HepG2 (cell line): ENCODE results near the gene LGALS8.

Source experiments
- EZH2 ChIP-seq: conservative IDR thresholded peaks from 2 replicates; pipeline ENCODE4 v1.6.1; 2012; ENCODE audit warnings: mild to moderate bottlenecking, low read depth, low read length, moderate library complexity
- ZNF34 ChIP-seq: sonication (generic); formaldehyde crosslinking; IDR thresholded peaks from 2 replicates; pipeline ENCODE4 v1.4.0; 2020; ENCODE audit warnings: mild to moderate bottlenecking, missing genetic modification reagents, borderline replicate concordance
- TF ChIP-seq, protein P1 (sequence below): sonication (generic); formaldehyde crosslinking; IDR thresholded peaks from 2 replicates; pipeline ENCODE4 v1.5.0; 2020; ENCODE audit warnings: mild to moderate bottlenecking, missing genetic modification reagents, moderate library complexity

DNA sequence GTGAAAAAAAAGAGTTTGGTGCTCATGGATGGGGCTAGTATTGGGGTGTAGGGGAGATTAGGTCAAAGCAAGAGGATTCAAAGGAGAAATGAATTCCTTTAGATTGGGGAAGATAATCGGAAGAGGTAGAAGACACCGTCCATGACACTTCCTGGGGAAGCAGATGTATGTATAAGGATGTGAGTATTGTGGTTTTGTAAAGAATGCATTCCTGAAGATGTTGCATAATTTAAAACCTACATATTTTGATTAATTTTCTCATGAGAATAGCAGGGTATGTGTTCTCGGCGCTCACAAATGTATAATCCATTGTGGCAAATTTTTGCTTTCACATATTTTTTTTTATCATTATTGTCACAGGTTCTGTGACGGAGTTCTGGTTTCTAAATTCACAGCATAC lies 5.5 kb upstream of the LGALS8 start:
- TF ChIP-seq EZH2 (no peak), ZNF34 (no peak)
- TF ChIP-seq, protein P1, sequence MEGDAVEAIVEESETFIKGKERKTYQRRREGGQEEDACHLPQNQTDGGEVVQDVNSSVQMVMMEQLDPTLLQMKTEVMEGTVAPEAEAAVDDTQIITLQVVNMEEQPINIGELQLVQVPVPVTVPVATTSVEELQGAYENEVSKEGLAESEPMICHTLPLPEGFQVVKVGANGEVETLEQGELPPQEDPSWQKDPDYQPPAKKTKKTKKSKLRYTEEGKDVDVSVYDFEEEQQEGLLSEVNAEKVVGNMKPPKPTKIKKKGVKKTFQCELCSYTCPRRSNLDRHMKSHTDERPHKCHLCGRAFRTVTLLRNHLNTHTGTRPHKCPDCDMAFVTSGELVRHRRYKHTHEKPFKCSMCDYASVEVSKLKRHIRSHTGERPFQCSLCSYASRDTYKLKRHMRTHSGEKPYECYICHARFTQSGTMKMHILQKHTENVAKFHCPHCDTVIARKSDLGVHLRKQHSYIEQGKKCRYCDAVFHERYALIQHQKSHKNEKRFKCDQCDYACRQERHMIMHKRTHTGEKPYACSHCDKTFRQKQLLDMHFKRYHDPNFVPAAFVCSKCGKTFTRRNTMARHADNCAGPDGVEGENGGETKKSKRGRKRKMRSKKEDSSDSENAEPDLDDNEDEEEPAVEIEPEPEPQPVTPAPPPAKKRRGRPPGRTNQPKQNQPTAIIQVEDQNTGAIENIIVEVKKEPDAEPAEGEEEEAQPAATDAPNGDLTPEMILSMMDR (CRISPR knock-in tag): no peak
